ENCODE results near the gene APOC1.

GRCh38 chr19:44894052-44894400 is 20.4 kb upstream of the APOC1 start:
- TF ChIP-seq CTCF (IDR thresholded peaks at IDR 0.05) (no peak), EP300 (IDR thresholded peaks at IDR 0.05) (no peak), POLR2A (IDR thresholded peaks at IDR 0.05) (no peak)

Measured in stomach (tissue), 4 donors.